GM10248 (cell line): ENCODE measurements around the gene PPFIBP1.

Experiments
- CTCF ChIA-PET: fragments of 300-600 bp; sonication (Branson Sonifier 250); formaldehyde crosslinking; extraction: SDS; loops from one replicate; lab custom pipeline; 2021; ENCODE audit warnings: antibody characterized with exemption; lab: Yijun Ruan, JAX
- POLR2A ChIA-PET: fragments of 350-650 bp; sonication (Branson Sonifier 250); formaldehyde crosslinking; extraction: SDS; loops from one replicate; lab custom pipeline; 2020; ENCODE audit warnings: antibody characterized with exemption; lab: Yijun Ruan, JAX
- DNase-seq: peaks from one replicate; pipeline ENCODE4 v3.0.0; 2012; ENCODE audit errors: extremely low spot score
- TF ChIP-seq, protein P1 (sequence below): IDR thresholded peaks from 2 replicates; pipeline ENCODE4 v1.5.1; 2012; ENCODE audit warnings: mild to moderate bottlenecking, low read depth; ENCODE audit errors: extremely low read depth, missing control alignments, control extremely low read depth

Gene PPFIBP1

DNA sequence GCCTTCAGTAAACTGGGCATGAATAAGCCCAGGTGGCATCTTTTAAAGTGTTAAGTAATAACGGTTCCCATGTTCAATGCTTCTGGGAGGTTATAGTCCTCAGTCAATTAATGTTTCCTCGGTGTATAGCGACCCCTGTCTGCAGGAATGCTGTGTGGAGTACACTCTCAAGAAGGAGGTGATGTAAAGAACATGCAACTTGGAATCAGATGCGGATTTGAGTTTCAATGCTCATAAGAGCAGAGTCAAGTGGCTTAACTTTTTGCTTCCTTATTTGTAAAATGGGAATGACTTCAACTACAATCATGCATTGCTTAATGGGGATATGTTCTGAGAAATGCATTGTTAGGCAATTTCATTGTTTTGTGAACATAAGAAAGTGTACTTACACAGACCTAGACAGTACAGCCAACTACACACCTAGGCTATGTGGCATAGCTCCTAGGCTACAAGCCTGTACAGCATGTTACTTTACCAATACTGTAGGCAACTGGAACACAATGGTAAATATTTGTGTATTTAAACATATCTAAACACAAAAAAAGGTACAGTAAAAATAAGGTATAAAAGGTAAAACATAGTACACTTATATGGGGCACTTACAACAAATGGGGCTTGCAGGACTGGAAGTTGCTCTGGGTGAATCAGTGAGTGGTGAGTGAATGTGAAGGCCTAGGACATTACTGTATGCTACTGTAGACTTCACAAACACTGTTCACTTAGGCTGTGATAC is 179.9 kb downstream of the PPFIBP1 start:
- POLR2A ChIA-PET: no interaction called here
- CTCF ChIA-PET: interaction anchor here (0.7 to 2.2 kb wide), 23 partner anchors 9 to 707 kb away, joined by 3 to 9 read pairs (median 3); no protein-coding TSS in a partner anchor
- DNase-seq: peak; percentile 68
- TF ChIP-seq, protein P1, sequence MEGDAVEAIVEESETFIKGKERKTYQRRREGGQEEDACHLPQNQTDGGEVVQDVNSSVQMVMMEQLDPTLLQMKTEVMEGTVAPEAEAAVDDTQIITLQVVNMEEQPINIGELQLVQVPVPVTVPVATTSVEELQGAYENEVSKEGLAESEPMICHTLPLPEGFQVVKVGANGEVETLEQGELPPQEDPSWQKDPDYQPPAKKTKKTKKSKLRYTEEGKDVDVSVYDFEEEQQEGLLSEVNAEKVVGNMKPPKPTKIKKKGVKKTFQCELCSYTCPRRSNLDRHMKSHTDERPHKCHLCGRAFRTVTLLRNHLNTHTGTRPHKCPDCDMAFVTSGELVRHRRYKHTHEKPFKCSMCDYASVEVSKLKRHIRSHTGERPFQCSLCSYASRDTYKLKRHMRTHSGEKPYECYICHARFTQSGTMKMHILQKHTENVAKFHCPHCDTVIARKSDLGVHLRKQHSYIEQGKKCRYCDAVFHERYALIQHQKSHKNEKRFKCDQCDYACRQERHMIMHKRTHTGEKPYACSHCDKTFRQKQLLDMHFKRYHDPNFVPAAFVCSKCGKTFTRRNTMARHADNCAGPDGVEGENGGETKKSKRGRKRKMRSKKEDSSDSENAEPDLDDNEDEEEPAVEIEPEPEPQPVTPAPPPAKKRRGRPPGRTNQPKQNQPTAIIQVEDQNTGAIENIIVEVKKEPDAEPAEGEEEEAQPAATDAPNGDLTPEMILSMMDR: peak; percentile 89

DNA sequence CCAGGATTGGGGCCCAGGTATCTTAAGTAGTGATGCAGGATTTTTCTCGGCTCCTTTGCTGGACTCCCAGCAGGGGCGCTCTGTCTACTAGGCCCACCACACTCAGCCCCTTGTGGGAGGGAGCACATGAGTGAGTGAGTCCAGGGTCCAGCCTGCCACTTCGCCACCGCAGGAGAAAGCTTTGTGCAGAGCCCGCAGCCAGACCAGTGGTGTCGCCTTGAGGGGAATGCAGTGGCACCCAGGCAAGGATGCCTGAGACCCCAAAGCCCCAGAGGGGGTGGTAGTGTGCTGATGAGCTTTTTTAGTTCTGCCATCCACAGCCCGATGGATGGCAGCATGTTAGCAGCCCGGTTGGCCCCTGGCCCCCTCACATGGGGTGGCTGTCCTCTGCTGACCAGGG is 181.3 kb downstream of the PPFIBP1 start:
- CTCF ChIA-PET: interaction anchor here (0.9 to 1.6 kb wide), 7 partner anchors 11 to 692 kb away, joined by 3 to 6 read pairs (median 4); partner anchors contain the start of gene TM7SF3

DNA sequence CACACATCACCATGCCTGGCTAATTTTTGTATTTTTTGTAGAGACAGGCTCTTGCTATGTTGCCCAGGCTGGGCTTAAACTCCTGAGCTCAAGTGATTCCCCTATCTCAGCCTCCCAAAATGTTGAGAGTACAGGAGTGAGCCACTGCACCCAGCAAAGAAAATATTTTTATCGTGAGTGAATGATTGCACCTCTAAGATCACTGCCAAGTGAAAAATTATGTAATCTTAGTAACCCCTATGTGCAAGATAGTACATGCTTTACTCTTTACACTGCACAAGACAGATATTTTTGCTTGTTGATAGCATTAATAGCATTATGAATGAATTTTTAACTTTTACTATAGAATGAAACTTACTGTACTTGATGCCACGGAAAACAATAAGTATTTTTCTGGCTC is 183.2 kb downstream of the PPFIBP1 start:
- ChIA-PET POLR2A (no interaction called here), CTCF (interaction anchor here (0.9 to 2.8 kb wide), 5 partner anchors 10 to 234 kb away, joined by 3 to 7 read pairs (median 3); no protein-coding TSS in a partner anchor)
- DNase-seq: no peak
- TF ChIP-seq, protein P1: no peak

More for the DNA sequence above, 181.3 kb downstream of the PPFIBP1 start:
- DNase-seq: no peak
- TF ChIP-seq, protein P1: no peak
- POLR2A ChIA-PET: no interaction called here

DNA sequence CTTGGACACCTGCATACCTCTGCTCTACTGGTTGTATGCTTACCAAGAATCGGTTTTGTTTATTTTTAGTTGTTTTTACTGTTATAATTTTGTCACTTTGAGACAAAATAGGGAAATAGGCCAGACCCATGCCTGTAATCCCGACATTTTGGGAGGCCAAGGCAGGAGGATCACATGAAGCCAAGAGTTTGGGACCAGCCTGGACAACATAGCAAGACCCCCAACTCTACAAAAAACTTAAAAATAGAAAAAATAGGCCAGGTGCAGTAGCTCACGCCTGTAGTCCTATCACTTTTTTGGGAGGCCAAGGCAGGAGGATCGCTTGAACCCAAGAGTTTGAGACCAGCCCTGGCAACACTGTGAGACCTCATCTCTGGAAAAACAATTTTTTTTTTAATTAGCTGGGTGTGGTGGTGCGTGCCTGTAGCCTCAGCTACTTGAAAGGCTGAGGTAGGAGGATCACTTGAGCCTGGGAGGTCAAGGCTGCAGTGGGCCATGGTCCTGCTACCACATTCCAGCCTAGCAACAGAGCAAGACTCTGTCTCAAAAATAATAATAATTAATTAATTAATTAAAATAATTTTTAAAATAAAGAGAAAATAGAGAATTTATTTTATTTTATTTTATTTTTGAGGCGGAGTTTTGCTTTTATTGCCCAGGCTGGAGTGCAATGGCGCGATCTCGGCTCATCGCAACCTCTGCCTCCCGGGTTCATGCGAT is 185.4 kb downstream of the PPFIBP1 start:
- ChIA-PET CTCF (interaction anchor here (1.5 to 2.0 kb wide), 3 partner anchors 8 to 275 kb away, joined by 3 to 7 read pairs (median 5); partner anchors contain the start of gene REP15), POLR2A (no interaction called here)
- TF ChIP-seq, protein P1: no peak
- no peak for DNase-seq

DNA sequence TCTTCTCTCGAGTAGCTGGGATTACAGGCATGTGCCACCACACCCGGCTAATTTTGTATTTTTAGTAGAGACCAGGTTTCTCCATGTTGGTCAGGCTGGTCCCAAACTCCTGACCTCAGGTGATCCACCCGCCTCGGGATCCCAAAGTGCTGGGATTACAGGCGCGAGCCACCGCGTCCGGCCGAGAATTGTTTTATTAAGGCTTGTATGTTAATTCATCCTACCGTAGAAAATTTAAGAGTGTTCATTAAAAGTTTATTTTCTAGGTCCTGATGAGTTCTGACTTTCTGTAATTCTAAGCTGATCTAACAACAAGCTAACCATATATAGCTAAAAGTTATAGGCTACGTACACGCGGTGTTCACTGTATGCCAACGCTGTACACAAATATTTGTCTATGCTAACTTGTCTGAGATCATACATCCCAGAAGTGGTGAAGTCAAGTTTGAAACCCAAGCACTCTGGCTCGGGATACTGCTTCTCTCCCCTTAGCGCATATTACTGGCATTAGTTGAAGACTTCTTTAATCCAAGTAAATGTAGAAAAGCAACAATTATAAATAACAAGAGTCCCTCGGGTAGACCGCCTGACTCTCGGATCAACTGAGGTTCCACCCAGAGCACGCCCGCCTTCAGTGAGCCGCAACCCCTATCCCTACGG is 186.1 kb downstream of the PPFIBP1 start:
- DNase-seq: no peak
- TF ChIP-seq, protein P1: no peak
- CTCF ChIA-PET: interaction anchor here (0.6 to 2.0 kb wide), 5 partner anchors 9 to 276 kb away, joined by 3 to 7 read pairs (median 3); partner anchors contain the start of gene REP15
- POLR2A ChIA-PET: no interaction called here
